MM.1S (cell line): Measurements from ENCODE around the gene CLIC5.
A peak's percentile ranks its signal among the peaks of the same experiment; 100 is the strongest.

ENCODE experiments used
- DNase-seq: peaks from one replicate; pipeline ENCODE4 v3.0.0-alpha.2; 2015
- H2AFZ ChIP-seq: fragments of 300-600 bp; sonication (generic); 2 replicates; pipeline ENCODE4 v1.6.0; 2016; ENCODE audit warnings: antibody characterized with exemption, low read length
- H3F3A ChIP-seq: fragments of 300-600 bp; sonication (generic); 2 replicates; pipeline ENCODE4 v1.6.1; 2016; ENCODE audit warnings: mild to moderate bottlenecking, antibody characterized with exemption, low read length, moderate library complexity, mixed read lengths; ENCODE audit not compliant: insufficient read depth
- H3K27ac ChIP-seq: fragments of 300-600 bp; sonication (generic); 2 replicates; pipeline ENCODE4 v1.5.1; 2016; ENCODE audit warnings: mild to moderate bottlenecking, low read length
- H3K27me3 ChIP-seq: fragments of 300-600 bp; sonication (generic); replicated peaks from 2 replicates; pipeline ENCODE4 v1.6.0; 2016; ENCODE audit warnings: low read length; ENCODE audit not compliant: insufficient read depth
- H3K36me3 ChIP-seq: fragments of 300-600 bp; sonication (generic); replicated peaks from 2 replicates; pipeline ENCODE4 v1.6.1; 2016; ENCODE audit warnings: mild to moderate bottlenecking, low read length, mixed read lengths; ENCODE audit not compliant: insufficient read depth
- H3K4me1 ChIP-seq: fragments of 300-600 bp; sonication (generic); 2 replicates; pipeline ENCODE4 v1.6.1; 2016; ENCODE audit warnings: low read length, mixed read lengths
- H3K4me2 ChIP-seq: fragments of 300-600 bp; sonication (generic); 2 replicates; pipeline ENCODE4 v1.6.0; 2016; ENCODE audit warnings: low read depth, low read length
- H3K4me3 ChIP-seq: fragments of 300-600 bp; sonication (generic); 2 replicates; pipeline ENCODE4 v1.5.1; 2016; ENCODE audit warnings: low read length, mixed read lengths
- H3K79me2 ChIP-seq: fragments of 300-600 bp; sonication (generic); 2 replicates; pipeline ENCODE4 v1.6.1; 2016; ENCODE audit warnings: mixed run types, low read length, mixed read lengths
- H3K9ac ChIP-seq: fragments of 300-600 bp; sonication (generic); 2 replicates; pipeline ENCODE4 v1.6.1; 2016; ENCODE audit warnings: low read length, mixed read lengths
- H3K9me2 ChIP-seq: fragments of 300-600 bp; sonication (generic); replicated peaks from 2 replicates; pipeline ENCODE4 v1.6.1; 2016; ENCODE audit warnings: mild to moderate bottlenecking, low read length, mixed read lengths; ENCODE audit not compliant: insufficient read depth
- H3K9me3 ChIP-seq: fragments of 300-600 bp; sonication (generic); replicated peaks from 2 replicates; pipeline ENCODE4 v1.6.1; 2016; ENCODE audit warnings: mild to moderate bottlenecking, low read length, mixed read lengths; ENCODE audit not compliant: insufficient read depth
- H4K20me1 ChIP-seq: fragments of 300-600 bp; sonication (generic); 2 replicates; pipeline ENCODE4 v1.6.1; 2016; ENCODE audit warnings: mild to moderate bottlenecking, low read length, moderate library complexity, mixed read lengths; ENCODE audit not compliant: insufficient read depth
- EZH2 ChIP-seq: fragments of 300-600 bp; sonication (generic); optimal IDR thresholded peaks from 2 replicates; pipeline ENCODE3; 2017; ENCODE audit warnings: low read depth, mild to moderate bottlenecking, antibody characterized with exemption, low read length, mixed read lengths
- EZH2phosphoT487 ChIP-seq: fragments of 300-600 bp; sonication (generic); IDR thresholded peaks from 2 replicates; pipeline ENCODE4 v1.6.1; 2018; ENCODE audit warnings: antibody characterized with exemption, low read length
- TF ChIP-seq, protein P1 (sequence below): fragments of 300-600 bp; sonication (generic); IDR thresholded peaks from 2 replicates; pipeline ENCODE4 v1.5.1; 2016; ENCODE audit warnings: antibody characterized with exemption, low read length, mixed read lengths

The CLIC5 gene

DNA sequence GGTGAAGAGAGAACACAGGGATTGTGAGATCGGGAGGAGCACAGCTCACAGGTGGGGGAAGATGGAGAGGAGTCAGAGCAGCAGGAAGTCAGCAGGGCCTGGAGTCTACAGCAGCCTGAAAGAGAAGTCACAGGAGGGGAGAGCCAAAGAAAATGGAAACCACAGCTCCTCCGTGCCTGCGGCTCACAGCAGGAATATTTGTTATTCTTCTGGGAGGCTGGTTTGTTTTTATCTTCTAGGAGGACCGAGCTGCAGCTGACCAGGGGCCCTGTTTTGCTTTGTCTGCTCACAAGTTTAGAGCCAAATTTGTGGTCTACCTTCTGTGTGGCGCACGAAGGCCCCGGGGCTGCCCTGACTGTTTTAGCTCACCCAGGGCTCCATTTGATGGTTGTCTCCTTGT is 81.8 kb downstream of the CLIC5 start:
- H2AFZ ChIP-seq: no peak overlapping the region
- H4K20me1 ChIP-seq: no peaks in the 10 kb centered on the region
- TF ChIP-seq EZH2 (no peak), EZH2phosphoT487 (no peak)
- TF ChIP-seq, protein P1, sequence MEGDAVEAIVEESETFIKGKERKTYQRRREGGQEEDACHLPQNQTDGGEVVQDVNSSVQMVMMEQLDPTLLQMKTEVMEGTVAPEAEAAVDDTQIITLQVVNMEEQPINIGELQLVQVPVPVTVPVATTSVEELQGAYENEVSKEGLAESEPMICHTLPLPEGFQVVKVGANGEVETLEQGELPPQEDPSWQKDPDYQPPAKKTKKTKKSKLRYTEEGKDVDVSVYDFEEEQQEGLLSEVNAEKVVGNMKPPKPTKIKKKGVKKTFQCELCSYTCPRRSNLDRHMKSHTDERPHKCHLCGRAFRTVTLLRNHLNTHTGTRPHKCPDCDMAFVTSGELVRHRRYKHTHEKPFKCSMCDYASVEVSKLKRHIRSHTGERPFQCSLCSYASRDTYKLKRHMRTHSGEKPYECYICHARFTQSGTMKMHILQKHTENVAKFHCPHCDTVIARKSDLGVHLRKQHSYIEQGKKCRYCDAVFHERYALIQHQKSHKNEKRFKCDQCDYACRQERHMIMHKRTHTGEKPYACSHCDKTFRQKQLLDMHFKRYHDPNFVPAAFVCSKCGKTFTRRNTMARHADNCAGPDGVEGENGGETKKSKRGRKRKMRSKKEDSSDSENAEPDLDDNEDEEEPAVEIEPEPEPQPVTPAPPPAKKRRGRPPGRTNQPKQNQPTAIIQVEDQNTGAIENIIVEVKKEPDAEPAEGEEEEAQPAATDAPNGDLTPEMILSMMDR: no peak
- no peaks in the 10 kb centered on the region for H3K27me3 ChIP-seq
- H3K4me2 ChIP-seq: no peak overlapping the region
- no peak overlapping the region for H3K4me3 ChIP-seq
- H3K27ac ChIP-seq: no peak overlapping the region
- H3F3A ChIP-seq: no peaks in the 10 kb centered on the region
- no peaks in the 10 kb centered on the region for H3K9me2 ChIP-seq
- no peaks in the 10 kb centered on the region for H3K36me3 ChIP-seq
- no peaks in the 10 kb centered on the region for H3K79me2 ChIP-seq
- H3K9ac ChIP-seq: no peak overlapping the region
- H3K4me1 ChIP-seq: no peaks in the 10 kb centered on the region
- H3K9me3 ChIP-seq: no peaks in the 10 kb centered on the region
- DNase-seq: no peak

DNA sequence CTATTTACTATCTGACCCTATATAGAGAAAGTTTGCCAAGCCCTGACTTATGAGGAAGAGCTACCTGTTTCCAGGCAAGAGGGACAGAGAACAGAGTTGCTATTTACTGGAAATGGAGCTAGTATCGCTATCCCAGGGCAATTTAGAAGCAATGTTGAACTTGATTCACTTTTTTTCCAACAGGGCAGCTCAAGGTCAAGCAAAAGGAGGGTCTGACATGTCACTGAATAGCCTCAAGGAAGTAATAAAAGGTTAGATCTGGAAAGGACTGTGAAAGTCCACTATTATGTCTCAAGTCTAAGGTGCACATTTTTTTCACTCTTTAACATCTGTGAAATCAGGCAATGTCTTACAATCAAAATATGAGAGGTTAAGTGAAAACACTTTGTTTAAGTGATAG is 84.4 kb downstream of the CLIC5 start:
- no peaks in the 10 kb centered on the region for H3K9me2 ChIP-seq
- no peaks in the 10 kb centered on the region for H3K36me3 ChIP-seq
- H3K4me3 ChIP-seq: no peak overlapping the region
- no peaks in the 10 kb centered on the region for H3F3A ChIP-seq
- H3K79me2 ChIP-seq: no peaks in the 10 kb centered on the region
- H3K9ac ChIP-seq: no peak overlapping the region
- no peaks in the 10 kb centered on the region for H4K20me1 ChIP-seq
- H3K4me1 ChIP-seq: no peaks in the 10 kb centered on the region
- H3K27ac ChIP-seq: no peak overlapping the region
- H3K4me2 ChIP-seq: no peak overlapping the region
- H3K27me3 ChIP-seq: no peaks in the 10 kb centered on the region
- no peak for DNase-seq
- no peak overlapping the region for H2AFZ ChIP-seq
- TF ChIP-seq EZH2phosphoT487 (no peak), EZH2 (no peak)
- TF ChIP-seq, protein P1: no peak
- H3K9me3 ChIP-seq: no peaks in the 10 kb centered on the region

DNA sequence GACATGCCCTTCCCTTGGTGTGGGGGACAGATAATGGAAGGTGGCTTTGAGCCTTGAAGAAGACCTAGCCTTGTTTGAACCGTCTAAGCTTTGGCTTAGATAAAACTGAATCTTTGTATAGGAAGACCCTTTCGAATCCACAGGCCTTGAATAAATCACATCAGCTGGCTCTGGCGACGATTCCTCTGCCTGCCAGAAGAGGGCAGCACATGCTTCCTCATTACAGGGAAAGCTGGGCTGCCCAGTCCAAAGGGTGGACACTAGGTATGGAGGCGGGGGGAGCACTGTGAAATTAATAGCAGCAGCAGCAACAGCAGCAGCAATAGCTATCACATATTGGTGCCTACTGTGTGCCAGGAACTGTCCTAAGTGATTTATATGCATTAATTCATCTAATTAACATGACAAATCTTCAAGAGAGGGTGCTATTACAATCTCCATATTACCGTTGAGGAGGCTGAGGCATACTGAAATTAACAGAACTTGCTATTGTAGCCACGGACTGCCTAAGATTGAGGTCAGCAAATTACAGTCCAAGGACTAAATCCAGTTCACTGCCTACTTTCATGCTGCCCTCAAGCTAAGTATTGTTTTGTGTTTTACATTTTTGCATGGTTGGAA is 85.1 kb downstream of the CLIC5 start:
- Histone ChIP-seq H3K4me2 (no peak overlapping the region), H3K27ac (no peak overlapping the region), H2AFZ (no peak overlapping the region), H4K20me1 (no peaks in the 10 kb centered on the region), H3K9ac (no peak overlapping the region), H3K4me3 (no peak overlapping the region), H3K36me3 (no peaks in the 10 kb centered on the region), H3K27me3 (no peaks in the 10 kb centered on the region), H3K79me2 (no peaks in the 10 kb centered on the region), H3F3A (no peaks in the 10 kb centered on the region), H3K4me1 (no peaks in the 10 kb centered on the region), H3K9me2 (no peaks in the 10 kb centered on the region), H3K9me3 (no peaks in the 10 kb centered on the region)
- DNase-seq: peak; percentile 47
- TF ChIP-seq EZH2: no peak
- TF ChIP-seq, protein P1: peak; percentile 97
